Activated CD4-positive, alpha-beta T cell treated with anti-CD3 and anti-CD28 coated beads, Interleukin-2, amount 50 U/mL, for 24 hours (primary cell): ENCODE data around the gene PLD1.
"Not testable (repeated sequence)": the region's sequence is repeated elsewhere in the genome, so short reads cannot be mapped to it uniquely, and the experiment has no call there.

ENCODE experiments used
- DNase-seq, 2 donors: peaks; one replicate each; pipeline ENCODE4 v3.0.0-alpha.2; 2020; ENCODE audit warnings: low read depth in 1 of 2, low spot score in 1 of 2

The PLD1 gene

GRCh38 chr3:171566803-171567422 is 243.4 kb downstream of the PLD1 start:
- DNase-seq: peak in 1 of 2 donors; percentile 24

GRCh38 chr3:171565481-171566058 is 244.7 kb downstream of the PLD1 start:
- DNase-seq: no peak

- no peak for DNase-seq
These were observed 245.4 kb downstream of the PLD1 start for GRCh38 chr3:171564748-171565480.

GRCh38 chr3:171563298-171563697 is 247.0 kb downstream of the PLD1 start:
- no peak for DNase-seq

DNA sequence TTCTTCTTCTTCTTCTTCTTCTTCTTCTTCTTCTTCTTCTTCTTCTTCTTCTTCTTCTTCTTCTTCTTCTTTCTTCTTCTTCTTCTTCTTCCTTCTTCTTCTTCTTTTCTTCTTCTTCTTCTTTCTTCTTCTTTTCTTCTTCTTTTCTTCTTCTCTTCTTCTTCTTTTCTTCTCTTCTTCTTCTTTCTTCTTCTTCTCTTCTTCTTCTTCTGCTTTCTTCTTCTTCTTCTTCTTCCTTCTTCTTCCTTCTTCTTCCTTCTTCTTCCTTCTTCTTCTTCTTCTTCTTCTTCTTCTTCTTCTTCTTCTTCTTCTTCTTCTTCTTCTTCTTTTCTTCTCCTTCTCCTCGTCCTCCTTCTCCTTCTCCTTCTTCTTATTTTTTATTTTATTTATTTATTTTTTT is 247.8 kb downstream of the PLD1 start:
- DNase-seq: not testable (repeated sequence)

DNA sequence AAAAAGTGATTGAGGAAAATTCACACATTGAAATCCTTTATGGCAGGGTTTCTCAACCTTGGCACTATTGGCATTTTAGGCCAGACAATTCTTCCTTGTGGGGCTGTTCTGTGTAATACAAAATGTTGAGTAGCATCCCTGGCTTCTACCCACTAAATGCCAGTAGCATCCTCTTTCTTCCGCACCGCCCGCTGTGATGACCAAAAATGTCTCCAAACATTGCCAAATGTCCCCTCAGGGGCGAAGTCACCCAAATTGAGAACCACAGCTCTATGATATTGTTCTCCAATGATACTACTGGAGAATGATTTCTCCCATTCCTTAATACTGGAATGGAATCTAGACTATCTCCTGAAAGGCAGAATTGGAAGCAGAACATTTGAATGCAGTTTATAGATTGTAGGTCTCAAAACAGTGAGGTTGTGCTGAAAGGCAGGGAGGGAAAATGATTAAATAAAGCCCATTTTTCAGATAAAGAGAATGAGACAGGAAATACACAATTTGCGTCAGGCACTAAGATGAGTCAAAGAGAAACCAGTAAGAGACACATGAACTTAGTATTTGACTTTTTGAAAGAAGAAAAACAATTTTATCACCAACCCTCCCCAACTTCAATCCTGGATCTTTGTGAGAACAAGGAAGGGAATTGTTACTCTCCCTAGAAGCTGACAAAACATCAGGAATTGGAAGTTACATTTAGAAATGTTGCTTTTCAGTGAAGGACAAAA is 248.5 kb downstream of the PLD1 start:
- no peak for DNase-seq

GRCh38 chr3:171559586-171559985 is 250.7 kb downstream of the PLD1 start:
- no peak for DNase-seq

DNA sequence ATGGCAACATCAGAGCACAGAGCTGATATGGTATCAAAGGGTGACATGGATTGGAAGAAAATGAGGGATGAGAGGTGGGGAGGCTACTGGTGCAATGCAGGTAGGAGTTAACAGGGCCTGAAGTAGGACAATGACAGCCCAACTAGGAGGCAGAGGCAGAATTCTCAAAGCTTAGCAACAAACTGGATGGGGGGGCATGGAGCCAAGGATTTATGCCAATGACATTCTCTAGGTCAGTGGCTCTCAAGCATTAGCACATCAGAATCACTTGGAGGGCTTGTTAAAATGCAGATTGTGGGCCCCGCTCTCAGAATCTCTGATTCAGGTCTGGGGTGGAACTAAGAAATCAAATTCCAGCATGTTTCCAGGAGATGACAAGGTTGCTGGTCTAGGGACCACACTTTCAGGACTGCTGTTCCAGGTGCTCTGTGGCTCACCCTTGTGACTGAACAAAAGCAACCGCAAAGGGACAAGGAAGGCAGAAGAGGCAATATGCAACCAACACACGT is 252.0 kb downstream of the PLD1 start:
- DNase-seq: no peak

DNA sequence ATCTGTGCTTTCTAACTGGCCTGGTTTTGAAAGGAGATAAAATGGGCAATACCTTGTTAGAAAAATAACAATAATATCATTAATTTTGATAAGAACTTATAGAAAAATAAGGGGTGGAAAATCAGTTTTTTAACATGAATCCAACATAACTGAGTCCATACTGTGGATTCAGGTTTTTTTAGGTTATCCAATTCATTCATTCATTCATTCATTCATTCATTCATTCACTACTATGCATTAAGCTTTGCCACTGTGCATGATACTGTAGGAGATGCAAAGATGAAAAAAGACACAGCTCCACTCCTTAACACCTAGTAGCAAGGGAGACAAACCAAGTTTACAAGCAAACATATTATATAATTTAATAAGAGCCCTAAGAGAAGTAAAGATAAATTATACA is 253.1 kb downstream of the PLD1 start:
- no peak for DNase-seq

DNA sequence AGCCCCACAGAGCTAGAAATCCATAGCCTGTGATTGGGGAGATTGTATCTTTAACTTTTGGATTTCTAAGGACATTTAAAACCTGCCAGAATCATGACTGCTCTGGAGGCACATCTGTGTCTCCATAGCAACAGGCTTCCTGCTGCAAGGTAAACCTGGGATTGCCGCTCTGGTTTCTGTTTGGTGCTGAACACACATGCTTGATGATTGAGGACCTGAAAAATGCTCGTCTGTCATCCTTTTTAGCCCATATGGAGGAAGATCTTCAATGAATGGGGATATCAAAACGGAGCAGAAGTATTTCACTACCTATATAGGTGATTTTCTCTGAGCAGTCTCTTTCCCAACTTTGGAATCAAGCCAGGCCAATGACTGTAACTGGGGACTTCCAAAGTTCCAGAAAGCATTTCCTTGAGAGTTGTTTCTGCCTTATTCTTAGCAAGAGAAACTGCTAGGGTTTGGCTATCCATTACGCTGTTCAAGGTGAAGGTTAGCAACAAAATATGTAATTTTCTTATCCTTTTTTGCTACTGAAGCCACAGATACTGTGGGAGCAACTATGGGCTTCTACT is 253.6 kb downstream of the PLD1 start:
- DNase-seq: no peak

GRCh38 chr3:171556148-171556547 is 254.1 kb downstream of the PLD1 start:
- no peak for DNase-seq

GRCh38 chr3:171553086-171553485 is 257.2 kb downstream of the PLD1 start:
- DNase-seq: no peak

DNA sequence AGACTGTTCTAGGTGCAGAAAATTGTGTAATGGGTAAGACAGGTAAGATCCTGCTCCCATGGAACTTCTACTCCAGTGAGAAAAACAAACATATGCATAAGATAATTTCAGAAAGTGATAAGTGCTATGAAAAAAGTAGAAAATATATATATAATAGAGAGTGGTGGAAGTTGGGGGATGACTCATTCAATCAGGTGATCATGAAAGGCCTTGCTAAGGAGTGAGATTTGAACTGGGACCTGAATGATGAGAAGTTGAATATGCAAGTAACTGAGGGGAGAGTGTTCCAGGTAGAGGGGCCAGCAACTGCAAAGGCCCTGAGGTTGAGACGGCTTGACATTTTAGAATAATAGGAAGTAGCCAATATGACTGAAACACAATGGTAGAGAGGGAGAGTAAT is 257.8 kb downstream of the PLD1 start:
- no peak for DNase-seq

GRCh38 chr3:171551296-171551695 is 259.0 kb downstream of the PLD1 start:
- no peak for DNase-seq
